GM12864 (cell line): Measurements from ENCODE around the gene FAM53A.

Experiments used
- DNase-seq: peaks from one replicate; pipeline ENCODE4 v3.0.0-alpha.2; 2011; ENCODE audit warnings: low read depth
- H3K4me3 ChIP-seq: 2 replicates; pipeline ENCODE4 v1.5.1; 2011; ENCODE audit warnings: mild to moderate bottlenecking, low read depth, low read length, control low read depth
- TF ChIP-seq, protein P1 (sequence below): IDR thresholded peaks from 2 replicates; pipeline ENCODE4 v1.5.1; 2011; ENCODE audit warnings: low read depth, mild to moderate bottlenecking, moderate library complexity, low read length, control low read depth, inconsistent platforms; ENCODE audit errors: missing control alignments

FAM53A gene

GRCh38 chr4:1599026-1599481 is 85.1 kb downstream of the FAM53A start:
- no peak overlapping the region for H3K4me3 ChIP-seq
- TF ChIP-seq, protein P1, sequence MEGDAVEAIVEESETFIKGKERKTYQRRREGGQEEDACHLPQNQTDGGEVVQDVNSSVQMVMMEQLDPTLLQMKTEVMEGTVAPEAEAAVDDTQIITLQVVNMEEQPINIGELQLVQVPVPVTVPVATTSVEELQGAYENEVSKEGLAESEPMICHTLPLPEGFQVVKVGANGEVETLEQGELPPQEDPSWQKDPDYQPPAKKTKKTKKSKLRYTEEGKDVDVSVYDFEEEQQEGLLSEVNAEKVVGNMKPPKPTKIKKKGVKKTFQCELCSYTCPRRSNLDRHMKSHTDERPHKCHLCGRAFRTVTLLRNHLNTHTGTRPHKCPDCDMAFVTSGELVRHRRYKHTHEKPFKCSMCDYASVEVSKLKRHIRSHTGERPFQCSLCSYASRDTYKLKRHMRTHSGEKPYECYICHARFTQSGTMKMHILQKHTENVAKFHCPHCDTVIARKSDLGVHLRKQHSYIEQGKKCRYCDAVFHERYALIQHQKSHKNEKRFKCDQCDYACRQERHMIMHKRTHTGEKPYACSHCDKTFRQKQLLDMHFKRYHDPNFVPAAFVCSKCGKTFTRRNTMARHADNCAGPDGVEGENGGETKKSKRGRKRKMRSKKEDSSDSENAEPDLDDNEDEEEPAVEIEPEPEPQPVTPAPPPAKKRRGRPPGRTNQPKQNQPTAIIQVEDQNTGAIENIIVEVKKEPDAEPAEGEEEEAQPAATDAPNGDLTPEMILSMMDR, result no peak
- DNase-seq, result no peak

- TF ChIP-seq, protein P1, result no peak
- DNase-seq, result no peak
- H3K4me3 ChIP-seq, result no peak overlapping the region
These were observed 85.7 kb downstream of the FAM53A start for GRCh38 chr4:1598206-1599025.

DNA sequence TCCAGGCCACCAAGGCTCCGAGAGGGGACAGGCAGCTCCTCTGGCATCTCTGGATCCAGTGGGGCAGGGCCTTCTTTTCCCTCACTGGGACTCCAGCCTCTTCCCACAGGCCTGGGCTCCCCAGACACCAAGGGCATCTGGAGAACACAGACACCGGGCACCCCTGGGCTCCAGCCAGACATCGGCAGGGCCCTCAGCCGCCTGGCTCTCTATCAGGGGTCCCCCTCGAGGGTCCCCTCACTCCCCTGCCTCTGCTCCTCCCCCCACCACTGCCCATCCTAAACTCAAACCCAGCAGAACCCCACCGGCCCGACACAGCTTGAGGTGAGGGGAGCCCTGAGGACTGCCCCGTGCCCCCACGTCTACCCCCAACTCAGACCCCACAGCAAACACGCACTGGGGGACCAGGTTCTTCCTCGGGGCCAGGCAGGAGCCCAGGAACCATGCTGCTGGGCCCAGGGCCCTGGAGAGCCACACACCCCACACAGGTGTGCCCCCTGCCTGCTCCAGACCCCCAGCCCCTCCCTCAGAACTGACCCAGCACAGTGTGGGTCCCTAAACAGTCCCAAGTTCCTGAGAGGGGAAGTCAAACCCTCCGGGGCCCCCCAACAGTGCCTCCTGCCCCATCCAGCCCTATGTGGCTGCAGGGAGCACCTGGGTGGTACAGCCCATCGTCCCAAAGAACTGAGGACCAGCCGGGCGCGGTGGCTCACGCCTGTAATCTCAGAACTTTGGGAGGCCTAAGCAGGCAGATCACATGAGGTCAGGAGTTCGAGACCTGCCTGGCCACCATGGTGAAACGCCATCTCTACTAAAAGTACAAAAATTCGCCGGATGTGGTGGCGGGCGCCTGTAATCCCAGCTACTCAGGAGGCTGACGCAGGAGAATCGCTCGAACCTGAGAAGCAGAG is 86.8 kb downstream of the FAM53A start:
- no peak for DNase-seq
- TF ChIP-seq, protein P1, result no peak
- no peak overlapping the region for H3K4me3 ChIP-seq

DNA sequence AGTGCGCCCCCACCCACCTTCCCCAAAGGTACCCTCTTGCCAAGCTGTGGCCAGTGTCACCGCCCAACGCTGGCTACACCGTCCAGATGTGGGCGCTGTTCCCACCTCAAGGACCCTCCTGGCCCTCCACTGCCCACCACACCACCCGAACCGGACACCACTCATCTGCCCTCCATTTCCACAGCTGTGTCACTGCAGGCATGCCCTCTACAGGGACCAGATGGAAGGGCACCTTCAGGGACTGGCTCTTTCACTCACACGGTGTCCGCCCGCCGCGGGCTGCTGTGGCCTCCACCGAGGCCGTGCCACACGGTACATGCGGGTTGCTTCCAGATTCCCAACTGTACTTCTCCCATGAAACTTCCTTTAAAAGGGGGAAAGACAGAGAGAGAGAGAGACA is 87.7 kb downstream of the FAM53A start:
- DNase-seq, result no peak
- TF ChIP-seq, protein P1, result no peak
- no peak overlapping the region for H3K4me3 ChIP-seq

GRCh38 chr4:1595789-1596325 is 88.3 kb downstream of the FAM53A start:
- TF ChIP-seq, protein P1, result no peak
- DNase-seq, result no peak
- no peak overlapping the region for H3K4me3 ChIP-seq

DNA sequence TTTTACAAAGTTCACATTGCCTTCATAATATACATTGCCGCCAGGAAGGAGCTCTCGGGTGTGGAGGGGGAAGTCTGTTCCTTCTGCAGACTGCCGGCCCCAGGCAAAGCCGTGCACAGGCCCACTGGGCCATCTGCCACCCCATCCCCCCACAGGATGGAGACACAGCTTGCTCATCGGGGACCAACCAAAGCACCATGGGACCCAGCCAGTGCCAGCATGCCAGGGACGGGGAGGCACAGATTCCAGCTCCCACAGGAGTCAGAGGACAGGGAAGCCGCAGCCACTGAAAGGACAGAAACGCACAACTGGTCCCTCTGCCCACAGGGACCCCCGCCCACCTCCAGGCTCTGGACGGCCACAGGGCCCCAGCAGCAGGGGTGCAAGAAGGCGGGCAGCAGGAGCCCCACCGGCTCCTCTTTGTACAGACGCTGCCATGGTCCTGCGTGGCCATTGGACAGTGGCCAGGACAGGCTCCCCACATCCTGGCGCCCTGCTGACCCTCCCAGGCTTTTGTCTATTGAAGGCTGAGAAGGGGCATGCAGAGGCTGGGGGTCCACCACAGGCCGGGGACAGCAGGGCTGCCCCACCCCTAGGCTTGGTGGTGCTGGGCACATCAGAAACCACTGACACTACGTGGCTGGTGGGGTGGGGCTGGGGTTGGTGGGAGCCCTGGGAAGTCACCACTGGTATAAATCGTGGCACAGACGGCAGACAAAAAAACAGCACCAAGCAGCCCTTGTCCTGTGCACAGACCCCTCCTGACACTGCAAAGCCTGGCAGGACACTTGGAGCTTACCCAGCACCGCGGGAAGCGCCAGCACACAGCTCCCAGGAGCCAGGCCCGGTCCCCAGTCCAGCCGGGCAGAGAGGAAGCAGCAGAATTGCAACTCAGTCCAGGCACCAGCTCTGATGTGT is 89.0 kb downstream of the FAM53A start:
- no peak for DNase-seq
- H3K4me3 ChIP-seq, result no peak overlapping the region
- TF ChIP-seq, protein P1, result no peak
